ENCODE data around the gene MEGF9.
"Not testable (repeated sequence)": the region's sequence is repeated elsewhere in the genome, so short reads cannot be mapped to it uniquely, and the experiment has no call there.

Gene MEGF9

GRCh38 chr9:120570296-120570695, 144.0 kb downstream of the MEGF9 start:
- no peak for DNase-seq

- no peak for DNase-seq
Observed at GRCh38 chr9:120569556-120569955, 144.7 kb downstream of the MEGF9 start.

GRCh38 chr9:120568816-120569215, 145.5 kb downstream of the MEGF9 start:
- no peak for DNase-seq

- no peak for DNase-seq
Observed at GRCh38 chr9:120567874-120568273, 146.4 kb downstream of the MEGF9 start.

- no peak for DNase-seq
Observed at GRCh38 chr9:120567081-120567480, 147.2 kb downstream of the MEGF9 start.

- no peak for DNase-seq
Observed at GRCh38 chr9:120564589-120564988, 149.7 kb downstream of the MEGF9 start.

- DNase-seq, result no peak
Observed at GRCh38 chr9:120562861-120563443, 151.3 kb downstream of the MEGF9 start.

- DNase-seq, result no peak
Observed at GRCh38 chr9:120561709-120562108, 152.6 kb downstream of the MEGF9 start.

- no peak for DNase-seq
Observed at GRCh38 chr9:120559546-120559945, 154.7 kb downstream of the MEGF9 start.

GRCh38 chr9:120558454-120558853, 155.8 kb downstream of the MEGF9 start:
- DNase-seq, result no peak

GRCh38 chr9:120557205-120557604, 157.1 kb downstream of the MEGF9 start:
- no peak for DNase-seq

GRCh38 chr9:120556775-120557174, 157.5 kb downstream of the MEGF9 start:
- no peak for DNase-seq

GRCh38 chr9:120555839-120556238, 158.4 kb downstream of the MEGF9 start:
- DNase-seq, result no peak

- DNase-seq, result not testable (repeated sequence)
Observed at GRCh38 chr9:120552210-120552704, 162.0 kb downstream of the MEGF9 start.
